A549 (cell line): ENCODE measurements around the gene COL5A1.

Experiments
- EP300 ChIP-seq, 2 experiments: fragments of >200 bp; sonication (Bioruptor Twin); formaldehyde crosslinking; IDR thresholded peaks; 2 replicates in 1 of 2; 3 replicates in 1 of 2; pipeline ENCODE4 v1.6.1; 2016 to 2017
- POLR2AphosphoS2 ChIP-seq: conservative IDR thresholded peaks from 2 replicates; pipeline ENCODE4 v1.6.1; 2012; ENCODE audit warnings: low read length, improper control_type of control experiment, inconsistent platforms
- TF ChIP-seq, protein P1 (sequence below): fragments of >200 bp; sonication (Bioruptor Twin); formaldehyde crosslinking; IDR thresholded peaks from 3 replicates; pipeline ENCODE4 v1.5.1; 2016

DNA sequence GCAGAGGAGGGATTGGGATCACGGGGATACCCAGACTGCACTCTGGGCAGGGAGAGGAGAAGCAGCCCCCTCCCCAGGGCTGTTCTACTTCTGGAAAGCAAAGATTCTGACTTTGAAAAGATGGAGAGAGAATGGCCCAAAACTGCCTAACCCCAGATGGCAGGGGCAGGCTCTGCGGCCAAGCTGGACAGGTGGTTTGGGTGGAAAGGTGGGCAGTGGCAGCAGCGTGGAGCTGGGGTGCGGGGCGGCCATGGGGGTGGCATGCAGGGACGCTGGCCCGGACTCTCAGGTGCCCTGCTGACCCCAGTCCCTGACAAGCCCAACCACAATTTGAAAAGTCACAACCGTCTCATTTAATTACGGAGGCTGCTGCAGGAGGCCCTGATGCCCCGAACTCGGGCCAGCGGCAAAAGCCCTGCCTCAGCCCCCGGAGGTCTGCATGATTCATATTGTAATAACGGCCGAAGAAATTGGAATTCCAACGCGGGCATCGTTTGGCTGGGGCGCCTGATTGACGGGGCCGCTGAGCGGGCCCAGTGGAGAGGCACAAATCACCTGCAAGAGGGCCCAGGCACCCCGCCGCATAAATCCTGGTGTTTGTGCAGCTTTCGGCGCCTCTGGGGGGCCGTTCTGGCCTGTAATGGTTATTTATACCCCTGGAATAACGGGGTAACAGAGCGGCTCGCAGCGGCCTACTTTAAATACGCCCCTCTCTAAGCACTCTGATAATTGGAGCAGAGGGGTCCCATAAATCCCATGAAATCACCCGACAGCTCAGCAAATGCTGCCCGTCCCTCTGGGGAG lies 197.2 kb downstream of the COL5A1 start:
- TF ChIP-seq, protein P1, sequence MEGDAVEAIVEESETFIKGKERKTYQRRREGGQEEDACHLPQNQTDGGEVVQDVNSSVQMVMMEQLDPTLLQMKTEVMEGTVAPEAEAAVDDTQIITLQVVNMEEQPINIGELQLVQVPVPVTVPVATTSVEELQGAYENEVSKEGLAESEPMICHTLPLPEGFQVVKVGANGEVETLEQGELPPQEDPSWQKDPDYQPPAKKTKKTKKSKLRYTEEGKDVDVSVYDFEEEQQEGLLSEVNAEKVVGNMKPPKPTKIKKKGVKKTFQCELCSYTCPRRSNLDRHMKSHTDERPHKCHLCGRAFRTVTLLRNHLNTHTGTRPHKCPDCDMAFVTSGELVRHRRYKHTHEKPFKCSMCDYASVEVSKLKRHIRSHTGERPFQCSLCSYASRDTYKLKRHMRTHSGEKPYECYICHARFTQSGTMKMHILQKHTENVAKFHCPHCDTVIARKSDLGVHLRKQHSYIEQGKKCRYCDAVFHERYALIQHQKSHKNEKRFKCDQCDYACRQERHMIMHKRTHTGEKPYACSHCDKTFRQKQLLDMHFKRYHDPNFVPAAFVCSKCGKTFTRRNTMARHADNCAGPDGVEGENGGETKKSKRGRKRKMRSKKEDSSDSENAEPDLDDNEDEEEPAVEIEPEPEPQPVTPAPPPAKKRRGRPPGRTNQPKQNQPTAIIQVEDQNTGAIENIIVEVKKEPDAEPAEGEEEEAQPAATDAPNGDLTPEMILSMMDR = no peak
- TF ChIP-seq POLR2AphosphoS2 = no peak
- TF ChIP-seq EP300 (IDR thresholded peaks at IDR 0.05) = no peak
